Uterus (tissue), 4 donors: ENCODE data around the gene RORC. TPM values are rescaled to one million over a fixed set of nuclear protein-coding genes. Genes with fewer than 3 reads are reported as not detected.
A peak's percentile ranks its signal among the peaks of the same experiment; 100 is the strongest.

Experiments used
- DNase-seq, 2 donors: peaks; one replicate each; pipeline ENCODE4 v3.0.0-alpha.2; 2019 to 2020
- H3K27ac ChIP-seq, 2 donors: fragments of 200-600 bp; sonication (generic); 1 replicate in 1 of 2; 2 replicates in 1 of 2; pipeline ENCODE4 v1.5.1; 2016 to 2018
- H3K27me3 ChIP-seq, 2 donors: fragments of 200-600 bp; sonication (generic); one replicate each; pipeline ENCODE4 v1.5.1; 2018 to 2019; ENCODE audit warnings: control low read depth in 1 of 2
- H3K36me3 ChIP-seq, 2 donors: fragments of 200-600 bp; sonication (generic); one replicate each; pipeline ENCODE4 v1.5.1; 2019; ENCODE audit warnings: control low read depth in 1 of 2
- H3K4me1 ChIP-seq, 2 donors: fragments of 200-600 bp; sonication (generic); one replicate each; pipeline ENCODE4 v1.5.1; 2018 to 2019; ENCODE audit warnings: control low read depth in 1 of 2
- H3K4me3 ChIP-seq, 2 donors: fragments of 200-600 bp; sonication (generic); 1 replicate in 1 of 2; 2 replicates in 1 of 2; pipeline ENCODE4 v1.5.1; 2018 to 2019; ENCODE audit warnings: mild to moderate bottlenecking in 1 of 2
- H3K9me3 ChIP-seq, 2 donors: fragments of 200-600 bp; sonication (generic); one replicate each; pipeline ENCODE4 v1.5.1; 2019; ENCODE audit warnings: control low read depth in 1 of 2
- CTCF ChIP-seq, 4 experiments: fragments of 200-600 bp in 2 of 4; fragments of 450-650 bp in 2 of 4; sonication (generic) in 2 of 4; IDR thresholded peaks; one replicate each; pipeline ENCODE4 v1.5.1; 2016 to 2019; ENCODE audit warnings: antibody characterized with exemption in 4 of 4, mild to moderate bottlenecking in 2 of 4, moderate library complexity in 1 of 4
- POLR2A ChIP-seq, 2 donors: fragments of 450-650 bp; IDR thresholded peaks; one replicate each; pipeline ENCODE4 v1.6.1; 2016; ENCODE audit warnings: antibody characterized with exemption in 2 of 2, mild to moderate bottlenecking in 1 of 2, moderate library complexity in 1 of 2
- intact Hi-C: fragments of 100-400 bp; cut with DNase I; formaldehyde crosslinking; loops from one replicate; pipeline ENCODE4 v1.15.1; 2023; ENCODE audit warnings: low total_unique reads
- total RNA-seq, 4 donors: library from RNA; depleted of rRNA in 3 of 4; stranded (reverse); fragments of >200 nt in 3 of 4; gene quantifications; one replicate each; pipeline versions ENCODE4 v1.1.0 to v1.2.4, GENCODE V29; 2014 to 2023
- donor health status: DM: yes; HTN: yes; CAD: no.

The RORC gene
- total RNA-seq, 4 donors from 2014 or later = 0.51 to 4.8 (median 2.1) TPM

- Histone ChIP-seq H3K27me3 (peaks cover 3 to 5% of the 10 kb centered on the region in 2 donors), H3K9me3 (no peaks in the 10 kb centered on the region), H3K36me3 (no peaks in the 10 kb centered on the region), H3K4me3 (no peak overlapping the region), H3K4me1 (no peaks in the 10 kb centered on the region), H3K27ac (no peak overlapping the region)
- no peak for TF ChIP-seq POLR2A (IDR thresholded peaks at IDR 0.05)
- no peak for TF ChIP-seq CTCF (IDR thresholded peaks at IDR 0.05)
- intact Hi-C loops = no loop called here
- no peak for DNase-seq
Observed at GRCh38 chr1:151833172-151833900, 1.7 kb upstream of the RORC start.

GRCh38 chr1:151832318-151832980 is 847 bp upstream of the RORC start:
- Histone ChIP-seq H3K27me3 (no peaks in the 10 kb centered on the region), H3K27ac (no peak overlapping the region), H3K9me3 (no peaks in the 10 kb centered on the region), H3K36me3 (no peaks in the 10 kb centered on the region), H3K4me1 (no peaks in the 10 kb centered on the region), H3K4me3 (no peak overlapping the region)
- no peak for TF ChIP-seq CTCF (IDR thresholded peaks at IDR 0.05)
- no peak for TF ChIP-seq POLR2A (IDR thresholded peaks at IDR 0.05)
- peak; percentile 33 to 34 for DNase-seq
- intact Hi-C loops = no loop called here

GRCh38 chr1:151831256-151831591 is 378 bp downstream of the RORC start:
- Histone ChIP-seq H3K4me1 (no peaks in the 10 kb centered on the region), H3K9me3 (no peaks in the 10 kb centered on the region), H3K27ac (no peak overlapping the region), H3K4me3 (no peak overlapping the region), H3K36me3 (no peaks in the 10 kb centered on the region), H3K27me3 (no peaks in the 10 kb centered on the region)
- DNase-seq = no peak
- no peak for TF ChIP-seq CTCF (IDR thresholded peaks at IDR 0.05)
- TF ChIP-seq POLR2A (IDR thresholded peaks at IDR 0.05) = no peak
- intact Hi-C loops = no loop called here

GRCh38 chr1:151830055-151830454 is 1.5 kb downstream of the RORC start:
- TF ChIP-seq POLR2A (IDR thresholded peaks at IDR 0.05) (no peak), CTCF (IDR thresholded peaks at IDR 0.05) (no peak)
- intact Hi-C loops = no loop called here
- Histone ChIP-seq H3K27me3 (no peaks in the 10 kb centered on the region), H3K36me3 (no peaks in the 10 kb centered on the region), H3K4me3 (no peak overlapping the region), H3K27ac (no peak overlapping the region), H3K9me3 (no peaks in the 10 kb centered on the region), H3K4me1 (no peaks in the 10 kb centered on the region)
- DNase-seq = no peak

- intact Hi-C loops = no loop called here
- Histone ChIP-seq H3K27ac (no peak overlapping the region), H3K9me3 (no peaks in the 10 kb centered on the region), H3K4me3 (no peak overlapping the region), H3K4me1 (no peaks in the 10 kb centered on the region), H3K27me3 (no peaks in the 10 kb centered on the region), H3K36me3 (no peaks in the 10 kb centered on the region)
- no peak for TF ChIP-seq CTCF (IDR thresholded peaks at IDR 0.05)
- TF ChIP-seq POLR2A (IDR thresholded peaks at IDR 0.05) = no peak
- no peak for DNase-seq
Observed at GRCh38 chr1:151829352-151830046, 2.1 kb downstream of the RORC start.
